ENCODE measurements around the gene RHOBTB1. TPM values are rescaled to one million over a fixed set of nuclear protein-coding genes. Genes with fewer than 3 reads are reported as not detected.
A peak's percentile ranks its signal among the peaks of the same experiment; 100 is the strongest.

RHOBTB1 gene
- total and polyA plus RNA-seq, 2 experiments from 2014 or later, result 18.4 to 40.8 TPM

DNA sequence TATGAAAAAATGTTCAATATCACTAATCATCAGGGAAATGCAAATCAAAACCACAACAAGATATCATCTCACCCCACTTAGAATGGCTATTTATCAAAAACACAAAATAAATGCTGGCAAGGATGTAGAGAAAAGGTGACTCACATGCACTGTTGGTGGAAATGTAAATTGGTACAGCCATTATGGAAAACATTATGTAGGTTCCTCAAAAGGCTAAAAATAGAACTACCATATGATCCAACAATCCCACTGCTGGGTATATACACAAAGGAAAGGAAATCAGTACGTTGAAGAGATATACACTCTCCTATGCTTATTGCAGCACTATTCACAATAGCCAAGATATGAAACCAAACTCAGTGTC is 115.5 kb downstream of the RHOBTB1 start:
- Histone ChIP-seq H2AFZ (no peak overlapping the region), H3K4me1 (ENCODE audit: insufficient read depth) (peaks cover 4% of the 10 kb centered on the region), H3K4me2 (no peak overlapping the region), H3K27ac (peak overlapping the region; percentile 24), H3K36me3 (replicated peaks; ENCODE audit: insufficient read depth, low read depth) (no peaks in the 10 kb centered on the region), H3K79me2 (no peaks in the 10 kb centered on the region), H3K9me3 (ENCODE audit: low read depth) (no peaks in the 10 kb centered on the region), H4K20me1 (ENCODE audit: insufficient read depth, poor library complexity, severe bottlenecking) (no peaks in the 10 kb centered on the region), H3K9me2 (replicated peaks; ENCODE audit: insufficient read depth) (no peaks in the 10 kb centered on the region), H3K4me3 (no peak overlapping the region), H3K27me3 (no peaks in the 10 kb centered on the region)
- 46% methylated on average over 1 of the region's 1 CpG for WGBS (ENCODE audit: low lambda C conversion rate, missing lambda C conversion rate)
- TF ChIP-seq EZH2phosphoT487 (IDR thresholded peaks at IDR 0.05; ENCODE audit: low read depth, severe bottlenecking, unreplicated experiment) (no peak), CTCF (IDR thresholded peaks at IDR 0.05; ENCODE audit: poor library complexity) (no peak), EZH2 (IDR thresholded peaks at IDR 0.05; ENCODE audit: borderline replicate concordance) (no peak)
- DNase-seq (ENCODE audit: low spot score), result no peak

DNA sequence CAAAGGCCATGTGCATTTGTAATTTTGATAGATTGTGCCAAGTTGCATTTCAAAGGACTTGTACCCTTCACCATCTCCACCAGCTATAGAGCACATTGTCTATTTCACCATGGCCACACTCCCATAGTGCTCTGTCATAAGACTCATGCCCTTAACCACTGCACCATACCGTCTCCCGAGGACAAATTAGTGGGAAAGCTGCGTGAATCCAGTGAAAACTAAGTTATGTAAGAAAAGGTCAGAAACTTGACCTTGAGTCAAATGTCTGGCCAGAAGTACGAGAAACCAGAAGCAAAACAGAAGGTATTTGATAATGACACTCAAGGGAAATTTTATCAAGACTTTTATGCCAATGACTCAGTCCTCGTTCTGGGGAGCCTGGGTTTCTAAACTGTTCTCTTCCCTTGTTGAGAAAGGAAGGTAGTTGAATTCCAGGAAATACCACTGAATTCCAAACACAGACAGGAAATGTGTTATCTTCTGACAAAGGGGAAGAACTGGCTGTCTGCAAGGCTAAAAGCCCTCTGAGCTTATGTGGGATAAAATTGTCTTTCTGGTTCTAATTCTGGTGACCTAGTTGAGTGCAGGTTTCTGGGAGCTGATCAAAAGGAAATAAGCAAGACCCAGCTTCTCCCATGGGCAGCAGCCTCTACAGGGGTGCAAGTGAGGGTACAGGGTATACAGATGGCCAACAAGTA is 116.0 kb downstream of the RHOBTB1 start:
- Histone ChIP-seq H3K27me3 (no peaks in the 10 kb centered on the region), H3K9me2 (replicated peaks; ENCODE audit: insufficient read depth) (no peaks in the 10 kb centered on the region), H2AFZ (no peak overlapping the region), H3K9me3 (ENCODE audit: low read depth) (no peaks in the 10 kb centered on the region), H3K27ac (peak overlapping the region; percentile 24), H4K20me1 (ENCODE audit: insufficient read depth, poor library complexity, severe bottlenecking) (no peaks in the 10 kb centered on the region), H3K4me1 (ENCODE audit: insufficient read depth) (peaks cover 4% of the 10 kb centered on the region), H3K4me3 (no peak overlapping the region), H3K36me3 (replicated peaks; ENCODE audit: insufficient read depth, low read depth) (no peaks in the 10 kb centered on the region), H3K4me2 (no peak overlapping the region), H3K79me2 (no peaks in the 10 kb centered on the region)
- WGBS (ENCODE audit: low lambda C conversion rate, missing lambda C conversion rate), result 31% methylated on average over 5 of the region's 5 CpGs
- DNase-seq (ENCODE audit: low spot score), result no peak
- TF ChIP-seq EZH2 (IDR thresholded peaks at IDR 0.05; ENCODE audit: borderline replicate concordance), result no peak
- TF ChIP-seq EZH2phosphoT487 (IDR thresholded peaks at IDR 0.05; ENCODE audit: low read depth, severe bottlenecking, unreplicated experiment), result no peak
- TF ChIP-seq CTCF (IDR thresholded peaks at IDR 0.05; ENCODE audit: poor library complexity), result no peak

- peaks cover 14% of the 10 kb centered on the region for H3K4me1 ChIP-seq (ENCODE audit: insufficient read depth)
- no peak overlapping the region for H3K27ac ChIP-seq
- no peak overlapping the region for H3K4me2 ChIP-seq
- no peaks in the 10 kb centered on the region for H3K79me2 ChIP-seq
- no peaks in the 10 kb centered on the region for H3K9me2 ChIP-seq (replicated peaks; ENCODE audit: insufficient read depth)
- H2AFZ ChIP-seq, result no peak overlapping the region
- H3K27me3 ChIP-seq, result no peaks in the 10 kb centered on the region
- no peak for DNase-seq (ENCODE audit: low spot score)
- no peaks in the 10 kb centered on the region for H3K9me3 ChIP-seq (ENCODE audit: low read depth)
- 92% methylated on average over 4 of the region's 4 CpGs for WGBS (ENCODE audit: low lambda C conversion rate, missing lambda C conversion rate)
- no peak overlapping the region for H3K4me3 ChIP-seq
- H3K36me3 ChIP-seq (replicated peaks; ENCODE audit: insufficient read depth, low read depth), result no peaks in the 10 kb centered on the region
- no peak for TF ChIP-seq CTCF (IDR thresholded peaks at IDR 0.05; ENCODE audit: poor library complexity)
- no peak for TF ChIP-seq EZH2 (IDR thresholded peaks at IDR 0.05; ENCODE audit: borderline replicate concordance)
- TF ChIP-seq EZH2phosphoT487 (IDR thresholded peaks at IDR 0.05; ENCODE audit: low read depth, severe bottlenecking, unreplicated experiment), result no peak
- H4K20me1 ChIP-seq (ENCODE audit: insufficient read depth, poor library complexity, severe bottlenecking), result no peaks in the 10 kb centered on the region
These were observed 118.5 kb downstream of the RHOBTB1 start for GRCh38 chr10:60825520-60825919.
